Measurements from ENCODE around the gene MIER2.

MIER2 gene

DNA sequence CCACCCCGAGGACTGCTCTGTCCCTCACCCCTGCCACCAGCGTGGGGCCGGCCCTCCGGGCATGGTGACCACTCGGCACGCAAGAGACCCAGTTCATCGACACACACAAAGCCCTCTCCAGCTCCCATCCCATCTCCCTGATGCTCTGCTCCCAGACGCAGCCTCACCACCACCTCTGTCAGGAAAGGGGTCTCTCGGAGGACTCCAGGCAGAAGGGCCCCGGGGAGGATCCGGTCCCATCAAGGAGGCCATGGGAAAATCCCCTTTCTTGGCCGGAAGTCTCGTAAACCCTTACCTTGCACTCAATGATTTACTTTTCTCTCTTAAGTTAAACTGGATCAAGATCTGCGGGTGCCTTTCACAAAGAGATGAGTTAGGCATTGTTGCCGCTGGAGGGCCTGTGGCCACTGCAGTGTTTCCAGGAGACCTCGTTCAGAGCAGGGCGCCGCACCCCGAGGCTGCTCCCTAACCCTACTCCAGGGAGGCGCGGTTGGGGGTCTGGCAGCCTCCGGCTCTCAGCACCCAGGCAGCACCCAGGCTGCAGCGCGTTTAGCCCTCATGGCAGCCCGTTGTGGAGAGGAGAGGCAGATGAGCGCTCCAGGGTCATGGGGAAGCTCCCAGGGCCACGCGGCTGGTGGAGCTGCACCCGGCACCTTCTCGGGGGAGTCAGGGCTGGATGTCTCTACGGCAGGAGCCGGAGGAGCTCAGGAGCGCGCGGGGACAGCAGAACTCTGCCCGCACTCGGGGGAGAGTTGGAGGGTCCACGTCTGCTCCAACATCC lies 33.4 kb upstream of the MIER2 start:
- no peak for DNase-seq

DNA sequence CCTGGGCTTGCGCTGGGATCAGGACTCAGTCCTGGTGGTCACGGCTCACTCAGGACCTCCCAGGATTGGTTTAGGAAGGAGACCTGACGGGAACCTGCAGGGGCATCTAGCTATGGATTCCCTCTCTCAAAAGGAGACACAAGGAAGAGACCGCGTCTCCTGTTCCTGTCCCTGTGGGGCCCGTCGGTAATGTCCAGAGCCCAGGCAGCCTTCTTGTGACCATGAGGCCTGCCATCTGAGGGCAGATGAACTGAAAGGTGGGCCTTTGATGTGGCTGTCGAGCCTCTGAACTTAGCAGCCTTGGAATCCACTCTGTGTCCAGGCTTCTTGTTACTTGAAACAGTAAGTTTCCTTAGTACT lies 31.5 kb upstream of the MIER2 start:
- DNase-seq, result no peak

DNA sequence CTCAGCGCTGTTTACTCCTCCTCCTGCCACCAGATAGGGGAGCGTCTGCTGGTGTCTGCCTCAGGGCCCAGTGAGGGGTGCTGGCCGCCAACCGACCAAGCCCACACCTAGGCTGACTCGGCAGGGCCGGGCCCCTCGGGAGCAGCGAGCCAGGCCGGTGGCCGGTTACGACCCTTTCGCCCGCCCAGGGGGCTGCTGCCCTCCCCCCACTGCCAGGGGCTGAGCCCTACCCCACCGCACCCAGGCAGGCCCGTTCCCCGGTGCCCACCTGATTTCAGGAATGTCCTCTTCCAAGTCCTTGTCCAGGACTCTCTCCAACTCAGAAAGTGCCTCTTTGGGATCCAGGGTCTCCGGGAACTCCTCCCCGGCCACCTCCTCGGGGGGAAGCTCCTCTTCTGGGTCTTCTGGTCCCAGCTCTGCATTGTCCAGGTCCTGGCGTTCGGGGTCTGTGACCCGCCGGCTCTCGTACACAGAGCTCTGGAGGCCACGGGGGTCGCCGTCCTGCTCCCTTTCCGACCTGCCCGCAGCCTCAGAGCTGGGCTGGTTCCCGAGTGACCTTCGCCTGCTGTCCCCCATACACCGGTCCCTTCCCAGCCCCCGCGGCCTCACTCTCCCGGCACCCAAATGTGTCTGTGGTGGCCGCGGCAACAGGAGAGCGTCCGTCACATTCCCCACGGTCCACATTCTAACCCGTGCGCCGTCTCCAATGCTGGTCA lies 31.0 kb upstream of the MIER2 start:
- DNase-seq, result no peak

DNA sequence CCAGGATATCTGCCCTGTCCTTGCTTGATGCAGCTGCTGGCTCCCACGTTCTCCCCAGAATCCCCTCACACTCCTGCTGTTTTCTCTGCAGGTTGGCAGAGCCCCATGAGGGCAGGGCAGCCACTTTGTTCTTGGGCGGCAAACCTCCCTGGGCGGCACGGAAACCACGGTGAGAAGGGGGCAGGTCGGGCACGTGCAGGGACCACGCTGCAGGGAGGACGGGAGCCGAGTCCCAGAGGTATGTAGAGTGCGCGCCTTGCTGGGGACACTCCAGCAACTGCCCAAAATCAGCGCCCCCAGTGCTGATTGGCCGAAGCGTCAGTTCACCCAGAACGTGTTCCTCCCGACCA lies 30.3 kb upstream of the MIER2 start:
- no peak for DNase-seq

DNA sequence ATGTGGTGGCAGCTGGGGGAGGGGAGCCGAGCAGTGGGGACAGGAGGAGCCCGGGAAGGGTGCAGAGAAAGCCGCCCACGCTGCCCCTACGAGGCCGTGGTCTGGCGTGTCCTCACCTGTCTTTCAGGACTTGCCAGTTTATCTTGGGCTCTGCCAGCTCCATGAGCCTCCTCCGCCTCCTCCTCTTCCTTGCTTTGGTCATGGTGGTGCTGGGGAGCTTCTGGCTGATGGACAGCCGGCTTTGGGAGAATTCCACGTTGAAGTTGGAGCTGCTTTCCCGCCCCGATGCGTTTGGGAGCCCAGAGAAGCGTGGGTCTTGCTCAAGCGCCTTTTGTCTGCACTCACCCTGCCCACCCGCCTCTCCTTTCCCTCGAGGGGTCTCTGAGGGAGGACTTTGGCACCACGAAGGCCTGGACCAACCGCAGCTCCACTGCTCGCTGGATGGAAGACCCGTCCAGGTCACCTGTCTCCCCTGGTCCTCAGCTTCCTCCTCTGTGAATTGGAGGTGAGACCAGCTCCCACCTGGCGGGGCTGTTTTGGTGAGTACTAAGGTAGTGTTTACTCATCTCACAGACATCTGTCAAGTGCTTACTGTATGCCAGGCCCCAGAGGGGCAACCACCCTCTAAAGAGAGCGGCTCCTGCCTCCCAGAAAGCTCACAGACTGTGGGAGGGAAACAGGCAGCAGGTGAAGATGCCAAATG lies 29.7 kb upstream of the MIER2 start:
- no peak for DNase-seq

DNA sequence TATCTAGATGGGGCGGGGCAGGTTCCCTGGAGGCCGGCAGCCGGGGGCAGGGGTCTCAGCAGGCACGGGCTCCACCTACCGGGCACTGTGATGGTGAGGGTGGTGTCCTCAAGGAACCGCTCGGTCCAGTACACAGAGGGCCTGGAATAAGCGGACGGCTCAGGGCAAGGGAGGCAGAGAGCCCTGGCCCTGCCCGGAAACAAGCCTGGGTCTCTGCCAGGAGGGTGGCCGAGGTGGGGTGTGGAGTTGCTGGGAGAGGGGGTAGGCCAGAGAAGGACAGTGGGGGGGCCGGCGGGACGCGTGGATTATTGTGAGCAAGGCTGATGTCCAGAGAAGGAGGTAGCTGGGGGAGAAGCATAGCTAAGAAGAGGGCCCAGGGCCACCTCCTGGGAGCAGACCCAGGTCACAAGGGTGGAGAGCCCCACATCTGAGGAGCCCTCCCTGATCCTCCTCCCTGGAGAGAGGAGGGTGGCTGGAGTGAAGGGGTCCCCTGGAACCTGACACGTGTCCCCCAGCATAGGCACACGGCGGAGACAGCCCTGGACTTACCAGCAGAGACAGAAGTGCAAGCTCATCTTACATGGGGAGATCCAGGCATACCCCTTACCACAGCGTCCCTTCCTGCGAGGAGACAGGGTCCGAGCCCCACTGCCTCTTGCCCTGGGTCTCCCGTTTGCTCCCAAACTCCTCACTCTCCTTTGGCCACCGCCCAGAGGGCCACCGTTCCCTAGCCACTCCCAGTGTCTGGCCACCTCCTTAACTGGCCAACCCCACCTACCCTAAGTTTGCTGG lies 29.0 kb upstream of the MIER2 start:
- no peak for DNase-seq

DNA sequence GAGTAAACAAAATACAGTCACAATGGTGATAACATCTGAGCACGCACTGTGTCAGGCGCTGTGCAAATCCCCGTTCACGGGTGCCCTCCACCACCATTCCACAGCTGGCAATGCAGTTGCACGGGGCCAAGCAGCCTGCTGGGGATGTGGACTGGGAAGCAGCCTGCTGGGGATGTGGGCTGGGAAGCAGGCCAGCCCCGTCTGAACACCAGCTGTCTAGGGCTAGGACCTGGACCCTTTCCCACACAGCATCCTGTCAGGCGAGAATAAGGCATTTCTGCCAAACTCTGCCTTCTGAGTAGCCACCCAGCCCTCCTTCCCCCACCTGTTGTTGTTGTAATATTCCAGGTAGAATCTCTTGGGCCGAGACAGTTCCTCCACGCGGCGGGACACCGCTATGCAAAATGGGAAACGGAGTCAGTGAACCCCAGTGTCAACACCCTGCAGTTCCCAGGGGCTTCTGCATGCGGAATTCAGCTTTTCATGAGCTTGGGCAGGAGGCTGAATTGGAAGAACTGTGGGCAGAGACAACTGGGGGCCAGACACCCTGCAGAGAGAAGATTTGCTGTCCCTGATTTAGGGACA lies 27.8 kb upstream of the MIER2 start:
- DNase-seq, result no peak

DNA sequence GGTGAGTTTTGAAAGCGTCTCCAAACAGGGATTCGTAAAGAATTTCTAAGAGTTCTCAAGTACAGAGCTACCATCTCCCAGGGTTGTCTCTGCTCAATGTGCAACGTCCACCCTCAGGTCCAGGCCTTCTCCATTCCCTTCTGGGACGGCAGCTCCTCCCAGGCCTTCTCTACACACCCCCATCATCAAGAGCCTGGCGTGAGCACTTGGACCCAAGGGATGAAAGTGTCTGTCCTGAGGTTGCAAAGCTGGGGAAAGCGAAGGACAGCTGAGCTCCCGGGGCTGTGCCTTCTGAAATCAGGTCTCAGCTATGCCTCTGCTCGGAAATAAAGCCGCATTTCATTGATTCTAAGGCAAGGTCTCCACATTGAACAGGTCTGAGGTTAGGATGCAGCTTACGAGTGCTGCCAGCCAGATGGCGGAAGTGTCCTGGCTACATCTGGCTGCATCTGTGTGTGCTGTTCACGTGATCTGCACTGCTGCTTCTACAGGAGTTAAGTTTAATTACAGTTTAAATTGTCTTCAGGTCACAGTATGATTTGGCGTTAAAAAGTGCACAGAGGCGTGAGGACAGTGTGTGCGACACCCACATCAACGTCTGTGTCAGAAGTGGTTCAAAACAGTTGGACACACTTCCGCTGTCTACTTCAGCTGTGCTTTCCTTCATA lies 27.0 kb upstream of the MIER2 start:
- DNase-seq, result no peak

DNA sequence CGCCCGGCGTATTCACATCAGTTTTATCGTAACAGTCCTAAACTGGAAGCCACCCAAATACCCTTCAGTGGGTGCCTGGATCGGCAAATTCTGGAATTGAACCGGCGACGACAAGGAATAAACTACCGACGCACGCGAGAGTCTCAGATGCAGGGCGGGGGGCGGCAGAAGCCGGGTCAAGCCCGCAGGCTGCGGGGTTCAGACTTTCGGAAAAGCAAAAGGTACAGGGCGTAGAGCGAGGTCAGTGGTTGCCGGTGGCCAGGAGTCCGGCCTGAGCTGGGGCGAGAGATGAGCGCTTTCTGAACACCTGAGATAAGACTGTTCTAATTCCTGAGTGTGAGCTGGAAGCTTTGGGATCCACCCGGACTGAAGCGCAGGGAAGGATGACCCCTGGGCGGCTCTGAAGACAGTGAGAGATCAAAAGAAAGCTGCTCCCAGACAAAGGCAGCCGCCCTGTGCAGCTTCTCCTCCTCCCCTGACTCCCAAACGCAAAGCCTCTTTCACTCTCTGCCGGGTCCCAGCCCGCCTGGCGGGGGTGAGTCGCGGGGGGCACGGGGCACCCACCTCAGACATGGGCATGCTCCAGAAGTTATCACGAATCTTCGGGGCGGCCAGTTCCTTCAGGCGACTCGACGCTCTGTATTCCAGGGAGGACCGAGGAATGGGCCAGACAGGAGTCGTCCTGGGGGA lies 26.2 kb upstream of the MIER2 start:
- no peak for DNase-seq

DNA sequence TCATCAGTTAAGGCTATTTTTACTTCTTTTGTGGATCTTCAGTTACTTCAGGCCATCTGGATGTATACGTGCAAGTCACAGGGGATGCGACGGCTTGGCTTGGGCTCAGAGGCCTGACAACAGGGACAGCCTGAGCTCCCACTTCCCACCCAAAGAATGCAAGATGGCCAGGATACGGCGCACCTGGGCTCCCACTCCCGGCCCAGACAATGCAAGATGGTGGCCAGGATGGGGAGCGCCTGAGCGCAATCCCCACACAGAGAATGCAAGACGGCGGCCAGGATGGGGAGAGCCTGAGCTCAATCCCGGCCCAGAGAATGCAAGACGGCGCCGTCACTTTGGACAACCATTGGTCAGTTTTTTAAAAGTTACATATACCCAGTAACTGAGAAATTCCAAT lies 25.3 kb upstream of the MIER2 start:
- DNase-seq, result no peak

DNA sequence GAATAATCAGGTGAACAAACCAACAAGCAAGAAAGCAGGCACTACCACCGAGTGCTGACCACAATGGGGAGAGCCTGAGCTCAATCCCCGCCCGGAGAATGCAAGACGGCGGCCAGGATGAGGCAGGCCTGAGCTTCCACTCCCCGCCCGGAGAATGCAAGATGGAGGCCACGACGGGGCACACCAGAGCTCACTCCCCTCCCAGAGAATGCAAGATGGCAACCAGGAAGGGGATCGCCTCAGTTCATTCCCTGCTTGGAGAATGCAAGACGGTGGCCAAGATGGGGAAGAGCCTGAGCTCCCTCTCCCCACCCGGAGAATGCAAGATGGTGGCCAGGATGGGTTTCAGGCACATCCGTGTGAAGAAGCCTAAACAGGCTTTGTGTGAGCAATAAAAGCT lies 24.7 kb upstream of the MIER2 start:
- no peak for DNase-seq

DNA sequence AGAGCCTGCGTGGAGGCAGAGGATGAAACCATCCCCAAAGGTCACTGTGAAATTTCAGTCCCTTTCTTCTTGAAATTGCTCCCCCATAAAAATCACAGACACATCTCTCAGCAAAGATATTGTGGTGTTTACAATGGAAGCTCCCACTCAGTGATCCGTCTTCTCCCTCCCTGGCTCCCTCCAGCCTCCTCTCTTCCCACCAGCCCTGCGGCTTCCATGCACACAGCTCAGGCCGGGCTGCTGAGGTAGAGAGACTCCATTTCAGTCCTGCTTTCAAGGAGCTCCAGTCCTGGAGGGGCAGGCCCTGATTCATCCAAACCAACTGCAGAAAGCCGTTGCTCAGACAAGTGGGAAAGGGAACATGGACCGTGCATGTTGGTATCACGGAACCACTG lies 24.0 kb upstream of the MIER2 start:
- DNase-seq, result no peak

DNA sequence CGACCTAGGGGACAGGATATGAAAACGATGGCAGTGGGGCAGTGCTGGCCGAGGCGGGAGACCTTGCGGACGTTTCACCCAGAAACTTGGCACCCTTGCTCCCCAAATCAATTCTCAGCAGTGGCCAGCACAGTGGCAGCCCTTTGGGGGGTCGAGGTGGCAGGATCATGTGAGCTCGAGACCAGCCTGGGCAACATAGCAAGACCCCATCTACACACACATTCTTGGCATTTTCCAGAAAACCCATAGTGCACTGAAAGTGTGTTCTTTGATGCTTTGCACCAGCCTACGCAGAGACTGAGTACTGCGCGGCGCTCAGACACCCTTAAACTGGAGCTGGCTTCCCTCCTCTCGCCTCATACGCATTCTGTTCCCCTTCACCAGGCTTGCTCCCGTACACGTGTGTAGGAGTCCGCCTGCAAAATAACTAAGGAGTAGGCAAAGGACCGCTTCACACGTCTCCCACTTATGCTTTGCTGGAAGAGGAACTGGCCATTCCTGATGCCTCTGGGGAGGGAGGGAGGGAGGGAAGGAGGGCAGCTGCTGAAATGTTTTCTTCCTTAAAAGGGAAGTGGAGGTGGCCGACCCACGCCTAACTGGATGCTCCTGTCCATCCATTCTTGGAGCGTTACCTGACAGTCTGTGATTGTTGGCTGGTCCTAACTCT lies 23.5 kb upstream of the MIER2 start:
- no peak for DNase-seq

DNA sequence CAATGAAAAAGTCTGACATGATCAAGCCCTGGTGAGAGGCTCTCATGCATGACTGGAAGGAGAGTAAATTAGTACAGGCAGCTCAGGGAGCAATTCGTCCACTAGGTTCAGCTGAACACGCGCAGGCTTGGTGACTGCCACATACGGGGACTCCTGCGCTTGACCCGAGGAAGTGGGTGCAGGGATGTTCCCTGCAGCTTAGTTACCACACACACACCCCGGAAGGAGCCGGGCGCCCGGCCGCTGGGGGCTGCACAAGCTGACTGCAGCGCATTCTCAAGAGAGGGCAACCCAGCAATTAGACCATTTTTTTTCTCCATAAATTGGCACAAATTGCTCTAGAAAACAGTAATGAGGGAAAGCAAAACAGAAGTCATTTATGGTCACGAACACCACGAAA lies 23.0 kb upstream of the MIER2 start:
- DNase-seq, result no peak

DNA sequence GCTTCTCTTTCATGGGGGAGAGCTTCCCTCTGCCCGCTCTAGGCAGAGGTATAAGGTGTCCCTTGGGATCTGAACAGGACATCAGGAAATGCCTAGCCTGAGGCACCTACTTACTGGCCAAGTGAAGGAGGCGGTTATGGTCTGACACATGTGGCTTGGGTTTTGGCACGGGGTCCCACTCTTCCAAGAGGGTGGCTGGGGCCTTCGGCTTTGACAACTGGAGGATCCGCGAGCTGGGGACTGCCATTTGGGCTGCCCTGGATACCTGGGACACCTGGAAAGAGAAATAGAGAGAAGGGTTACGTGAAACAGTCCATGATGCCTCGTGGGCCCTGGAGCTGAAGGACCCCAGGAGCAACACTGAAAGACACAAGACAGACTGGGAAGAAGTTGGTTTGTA lies 22.4 kb upstream of the MIER2 start:
- no peak for DNase-seq

DNA sequence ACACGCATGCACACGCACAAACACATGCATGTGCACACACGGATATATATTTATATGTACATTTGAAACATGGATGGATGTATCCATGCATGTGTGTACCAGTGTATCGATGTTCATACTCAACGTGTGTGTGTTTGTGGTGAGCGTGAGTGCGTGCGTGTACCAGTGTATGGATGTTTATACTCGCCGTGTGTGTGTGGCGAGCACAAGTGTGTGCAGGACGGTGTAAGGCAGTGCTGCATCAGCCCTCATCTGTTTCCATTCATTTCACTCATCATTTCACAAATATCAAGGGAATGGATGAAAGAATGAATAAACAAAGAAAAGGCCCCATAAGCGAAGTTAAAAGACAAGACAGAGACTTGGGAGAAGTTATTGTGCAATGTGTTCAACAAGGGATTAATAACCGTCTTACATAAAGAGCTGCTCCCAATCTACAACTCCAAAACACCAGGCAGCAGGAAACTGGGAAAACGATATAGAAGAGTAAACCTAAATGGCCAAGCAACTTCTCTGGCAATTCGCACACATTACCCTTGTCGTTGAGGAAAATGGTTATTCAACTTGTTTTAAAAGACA lies 21.7 kb upstream of the MIER2 start:
- no peak for DNase-seq

DNA sequence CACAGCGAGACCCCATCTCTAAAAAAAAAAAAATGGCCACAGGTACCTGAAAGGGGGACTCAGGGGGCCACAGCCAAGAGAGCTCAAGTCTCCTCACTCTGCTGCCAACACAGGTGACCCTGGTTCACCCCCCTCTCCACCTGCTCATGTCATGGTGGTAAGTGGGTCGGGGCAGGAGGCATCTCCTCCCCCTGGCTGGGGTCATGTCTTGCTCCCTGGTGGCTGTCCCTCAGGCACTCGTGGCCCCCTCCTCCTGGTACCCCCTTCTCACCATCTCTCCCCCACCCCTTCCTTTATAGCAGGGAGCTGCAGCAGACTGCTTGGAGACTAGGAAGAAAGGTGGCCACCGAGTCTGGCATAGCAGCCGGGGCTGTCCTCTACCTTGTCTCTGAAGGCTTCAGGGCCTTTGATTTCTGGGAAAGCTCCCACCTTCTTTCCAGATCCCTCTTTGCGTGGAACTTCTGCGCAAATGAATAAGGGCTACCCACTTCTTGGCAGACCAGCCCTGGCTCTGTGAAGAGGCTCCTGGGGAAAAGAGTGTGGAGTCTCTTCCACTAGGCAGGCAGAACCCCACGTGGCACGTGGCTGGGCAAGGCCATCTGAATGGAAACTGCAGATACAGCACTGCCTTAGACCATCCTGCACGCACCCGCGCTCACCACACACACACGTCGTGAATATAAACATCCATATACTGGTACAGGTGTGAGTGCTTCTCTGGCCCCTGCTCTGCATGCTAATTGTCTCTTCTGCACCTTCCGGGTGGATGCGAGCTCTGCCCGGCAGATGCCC lies 20.1 kb upstream of the MIER2 start:
- no peak for DNase-seq

DNA sequence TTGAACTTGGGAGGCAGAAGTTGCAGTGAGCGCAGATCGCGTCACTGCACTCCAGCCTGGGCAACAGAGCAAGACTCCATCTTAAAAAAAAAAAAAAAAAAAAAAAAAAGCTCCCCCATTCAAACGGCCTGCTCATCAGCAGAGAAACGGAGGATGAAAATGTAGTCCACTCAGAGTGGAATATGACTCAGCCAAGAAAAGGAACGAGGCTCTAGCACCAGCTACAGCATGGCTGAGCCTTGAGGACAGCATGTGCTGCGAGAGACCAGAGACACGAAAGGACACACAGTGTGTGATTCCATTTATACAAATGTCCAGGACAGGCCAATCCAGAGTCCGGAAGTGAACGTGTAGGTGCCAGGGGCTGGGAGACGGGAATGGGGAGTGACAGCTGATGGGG lies 18.1 kb upstream of the MIER2 start:
- no peak for DNase-seq

DNA sequence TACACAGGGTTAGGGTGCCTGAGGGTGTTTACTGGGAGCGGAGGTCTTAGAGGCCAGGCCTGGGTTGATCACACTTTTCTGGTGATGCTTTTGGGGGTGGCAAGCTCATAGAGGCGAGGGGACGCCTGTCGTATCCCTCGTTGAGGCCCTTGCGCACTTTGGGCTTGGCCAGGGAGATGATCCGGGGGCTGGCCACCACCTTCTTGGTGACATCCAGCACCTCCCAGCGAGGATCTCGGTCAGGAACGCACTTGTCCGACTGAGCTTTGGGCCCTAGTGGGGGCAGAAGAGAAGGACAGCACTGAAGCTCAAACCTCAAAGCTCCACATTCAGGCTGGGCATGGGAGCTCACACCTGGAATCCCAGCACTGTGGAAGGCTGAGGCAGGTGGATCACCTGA lies 17.6 kb upstream of the MIER2 start:
- no peak for DNase-seq

DNA sequence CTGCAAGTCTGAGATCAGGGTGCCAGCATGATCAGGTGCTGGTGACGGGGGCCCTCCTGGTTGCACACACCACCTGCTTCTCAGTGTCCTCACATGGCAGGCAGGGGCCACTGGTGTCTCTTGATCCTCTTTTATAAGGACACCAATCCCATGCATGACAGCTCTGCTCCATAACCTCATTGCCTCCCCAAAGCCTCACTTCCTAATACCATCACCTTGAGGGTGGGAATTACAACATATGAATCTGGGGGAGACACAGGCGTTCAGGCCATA lies 15.0 kb upstream of the MIER2 start:
- DNase-seq, result no peak
